Activated CD8-positive, alpha-beta memory T cell treated with anti-CD3 and anti-CD28 coated beads, Interleukin-2, amount 50 U/mL, for 24 hours (primary cell): Measurements from ENCODE around the gene ERGIC2.

ENCODE experiments used
- DNase-seq: peaks from one replicate; pipeline ENCODE4 v3.0.0-alpha.2; 2020; ENCODE audit errors: extremely low read depth

ERGIC2 gene

GRCh38 chr12:29374913-29375312, 6.1 kb downstream of the ERGIC2 start:
- DNase-seq = no peak

- DNase-seq = no peak
These were observed 7.0 kb downstream of the ERGIC2 start for GRCh38 chr12:29374012-29374411.

GRCh38 chr12:29365091-29365490, 15.9 kb downstream of the ERGIC2 start:
- DNase-seq = no peak

- DNase-seq = no peak
These were observed 26.0 kb downstream of the ERGIC2 start for GRCh38 chr12:29354954-29355353.

- DNase-seq = no peak
These were observed 30.9 kb downstream of the ERGIC2 start for GRCh38 chr12:29350080-29350479.

- DNase-seq = no peak
These were observed 34.1 kb downstream of the ERGIC2 start for GRCh38 chr12:29346769-29347421.

- DNase-seq = no peak
These were observed 37.8 kb downstream of the ERGIC2 start for GRCh38 chr12:29343022-29343799.

- DNase-seq = no peak
These were observed 43.6 kb downstream of the ERGIC2 start for GRCh38 chr12:29337325-29337724.

- no peak for DNase-seq
These were observed 46.0 kb downstream of the ERGIC2 start for GRCh38 chr12:29334937-29335336.

GRCh38 chr12:29333178-29333577, 47.8 kb downstream of the ERGIC2 start:
- DNase-seq = no peak

- DNase-seq = no peak
These were observed 51.6 kb downstream of the ERGIC2 start for GRCh38 chr12:29329411-29329810.

GRCh38 chr12:29322157-29322556, 58.8 kb downstream of the ERGIC2 start:
- DNase-seq = no peak

- DNase-seq = no peak
These were observed 60.5 kb downstream of the ERGIC2 start for GRCh38 chr12:29320295-29321085.

- no peak for DNase-seq
These were observed 63.2 kb downstream of the ERGIC2 start for GRCh38 chr12:29317556-29318363.

GRCh38 chr12:29316752-29317151, 64.2 kb downstream of the ERGIC2 start:
- DNase-seq = no peak

- DNase-seq = no peak
These were observed 66.6 kb downstream of the ERGIC2 start for GRCh38 chr12:29314416-29314815.

GRCh38 chr12:29310899-29311298, 70.1 kb downstream of the ERGIC2 start:
- DNase-seq = no peak

- no peak for DNase-seq
These were observed 71.6 kb downstream of the ERGIC2 start for GRCh38 chr12:29309320-29309902.

GRCh38 chr12:29306682-29307081, 74.3 kb downstream of the ERGIC2 start:
- DNase-seq = no peak

- DNase-seq = no peak
These were observed 74.7 kb downstream of the ERGIC2 start for GRCh38 chr12:29306266-29306665.

- DNase-seq = no peak
These were observed 76.6 kb downstream of the ERGIC2 start for GRCh38 chr12:29304388-29304787.
